Type B pancreatic cell (in vitro differentiated cells): ENCODE results near the gene C10orf95. TPM values are rescaled to one million over a fixed set of nuclear protein-coding genes. Genes with fewer than 3 reads are reported as not detected.

Experiments
- DNase-seq: peaks from one replicate; pipeline ENCODE4 v3.0.0; 2021; ENCODE audit warnings: mixed read lengths; ENCODE audit not compliant: unreplicated experiment; ENCODE audit errors: extremely low spot score
- H3K27ac Mint-ChIP-seq: 2 replicates; pipeline ENCODE4 v1.8.0; 2021; ENCODE audit warnings: mild to moderate bottlenecking, mixed read lengths
- H3K27me3 Mint-ChIP-seq: 2 replicates; pipeline ENCODE4 v1.8.0; 2021; ENCODE audit warnings: mixed read lengths
- H3K36me3 Mint-ChIP-seq: 2 replicates; pipeline ENCODE4 v1.8.0; 2021; ENCODE audit warnings: mixed read lengths
- H3K4me1 Mint-ChIP-seq: one replicate; pipeline ENCODE4 v1.8.0; 2021; ENCODE audit warnings: mixed read lengths; ENCODE audit not compliant: unreplicated experiment
- H3K4me3 Mint-ChIP-seq: 2 replicates; pipeline ENCODE4 v1.8.0; 2021; ENCODE audit warnings: mild to moderate bottlenecking, mixed read lengths
- H3K9me3 Mint-ChIP-seq: 2 replicates; pipeline ENCODE4 v1.8.0; 2021; ENCODE audit warnings: mixed read lengths
- CTCF ChIP-seq: fragments of 200-600 bp; sonication (generic); conservative IDR thresholded peaks from 2 replicates; pipeline ENCODE4 v1.5.0; 2021; ENCODE audit warnings: antibody characterized with exemption, mild to moderate bottlenecking
- total RNA-seq: library from RNA; stranded (reverse); gene quantifications from 2 replicates; pipeline ENCODE4 v1.2.1, GENCODE V29; 2021; ENCODE audit warnings: low replicate concordance

C10orf95 gene
- total RNA-seq, 1 donor from 2014 or later, result 0.75 TPM

GRCh38 chr10:102424145-102424544, 27.2 kb downstream of the C10orf95 start:
- Mint-ChIP-seq H3K4me3 (no peak overlapping the region), H3K4me1 (peaks cover 9% of the 10 kb centered on the region), H3K27ac (no peak overlapping the region), H3K27me3 (peaks cover 11% of the 10 kb centered on the region), H3K36me3 (no peaks in the 10 kb centered on the region), H3K9me3 (no peaks in the 10 kb centered on the region)
- TF ChIP-seq CTCF, result no peak
- no peak for DNase-seq

GRCh38 chr10:102423372-102423968, 27.9 kb downstream of the C10orf95 start:
- no peak for TF ChIP-seq CTCF
- Mint-ChIP-seq H3K27me3 (peaks cover 14% of the 10 kb centered on the region), H3K4me1 (peaks cover 9% of the 10 kb centered on the region), H3K36me3 (no peaks in the 10 kb centered on the region), H3K4me3 (peak overlapping the region; percentile 70), H3K27ac (no peak overlapping the region), H3K9me3 (no peaks in the 10 kb centered on the region)
- no peak for DNase-seq

- Mint-ChIP-seq H3K4me1 (peaks cover 9% of the 10 kb centered on the region), H3K9me3 (no peaks in the 10 kb centered on the region), H3K27ac (peak overlapping the region; percentile 65), H3K36me3 (no peaks in the 10 kb centered on the region), H3K27me3 (peaks cover 23% of the 10 kb centered on the region), H3K4me3 (peak overlapping the region; percentile 95)
- peak; percentile 78 for DNase-seq
- peak; percentile 78 for TF ChIP-seq CTCF
These were observed 28.7 kb downstream of the C10orf95 start for GRCh38 chr10:102422545-102423129.

GRCh38 chr10:102421757-102422512, 29.4 kb downstream of the C10orf95 start:
- DNase-seq, result peak; percentile 71
- Mint-ChIP-seq H3K9me3 (no peaks in the 10 kb centered on the region), H3K4me1 (peaks cover 9% of the 10 kb centered on the region), H3K36me3 (no peaks in the 10 kb centered on the region), H3K4me3 (peak overlapping the region; percentile 95), H3K27me3 (peaks cover 30% of the 10 kb centered on the region), H3K27ac (peak overlapping the region; percentile 65)
- TF ChIP-seq CTCF, result no peak

GRCh38 chr10:102421507-102421756, 29.9 kb downstream of the C10orf95 start:
- no peak for TF ChIP-seq CTCF
- Mint-ChIP-seq H3K27ac (no peak overlapping the region), H3K36me3 (no peaks in the 10 kb centered on the region), H3K4me3 (peak overlapping the region; percentile 95), H3K9me3 (no peaks in the 10 kb centered on the region), H3K4me1 (peaks cover 8% of the 10 kb centered on the region), H3K27me3 (peaks cover 31% of the 10 kb centered on the region)
- DNase-seq, result no peak
